Measurements from ENCODE around the gene IFNA17. TPM values are rescaled to one million over a fixed set of nuclear protein-coding genes. Genes with fewer than 3 reads are reported as not detected.
"Not testable (repeated sequence)": the region's sequence is repeated elsewhere in the genome, so short reads cannot be mapped to it uniquely, and the experiment has no call there.

IFNA17 gene
- total and polyA plus RNA-seq, 8 donors = not detected

DNA sequence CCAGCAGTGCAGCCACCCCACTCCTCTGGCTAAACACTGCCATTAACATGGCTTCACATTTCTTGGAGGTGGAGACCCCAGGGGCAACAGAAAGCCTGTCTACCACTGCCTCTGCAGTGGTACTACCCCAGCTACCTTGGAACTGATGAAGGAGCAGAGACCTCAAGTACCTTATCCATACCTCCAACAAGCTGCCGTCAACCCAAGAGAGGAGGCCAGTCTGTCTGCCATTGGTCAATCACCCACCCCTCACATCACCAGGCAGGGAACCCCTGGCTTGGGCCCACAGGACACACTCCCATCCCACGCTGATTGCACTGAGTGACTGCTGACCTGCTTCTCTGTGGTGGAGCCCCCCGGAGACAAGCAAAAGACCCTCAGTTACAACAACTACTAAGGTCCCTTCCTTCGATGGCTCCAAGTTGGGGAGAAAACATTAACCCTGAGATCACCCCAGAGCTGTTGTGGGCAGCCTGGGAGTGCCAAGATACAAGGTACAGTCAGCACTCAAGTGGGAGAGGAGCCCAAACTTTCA, 6.2 kb upstream of the IFNA17 start:
- Histone ChIP-seq H3K27ac (no peak overlapping the region), H3K36me3 (no peaks in the 10 kb centered on the region), H3K9me3 (no peaks in the 10 kb centered on the region), H3K4me1 (no peaks in the 10 kb centered on the region), H3K4me3 (no peak overlapping the region), H3K27me3 (no peaks in the 10 kb centered on the region)
- ATAC-seq (no peak), DNase-seq (no peak)
- intact Hi-C loops (cut with DNase I) = no loop called here
- TF ChIP-seq, protein P1, sequence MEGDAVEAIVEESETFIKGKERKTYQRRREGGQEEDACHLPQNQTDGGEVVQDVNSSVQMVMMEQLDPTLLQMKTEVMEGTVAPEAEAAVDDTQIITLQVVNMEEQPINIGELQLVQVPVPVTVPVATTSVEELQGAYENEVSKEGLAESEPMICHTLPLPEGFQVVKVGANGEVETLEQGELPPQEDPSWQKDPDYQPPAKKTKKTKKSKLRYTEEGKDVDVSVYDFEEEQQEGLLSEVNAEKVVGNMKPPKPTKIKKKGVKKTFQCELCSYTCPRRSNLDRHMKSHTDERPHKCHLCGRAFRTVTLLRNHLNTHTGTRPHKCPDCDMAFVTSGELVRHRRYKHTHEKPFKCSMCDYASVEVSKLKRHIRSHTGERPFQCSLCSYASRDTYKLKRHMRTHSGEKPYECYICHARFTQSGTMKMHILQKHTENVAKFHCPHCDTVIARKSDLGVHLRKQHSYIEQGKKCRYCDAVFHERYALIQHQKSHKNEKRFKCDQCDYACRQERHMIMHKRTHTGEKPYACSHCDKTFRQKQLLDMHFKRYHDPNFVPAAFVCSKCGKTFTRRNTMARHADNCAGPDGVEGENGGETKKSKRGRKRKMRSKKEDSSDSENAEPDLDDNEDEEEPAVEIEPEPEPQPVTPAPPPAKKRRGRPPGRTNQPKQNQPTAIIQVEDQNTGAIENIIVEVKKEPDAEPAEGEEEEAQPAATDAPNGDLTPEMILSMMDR (IDR thresholded peaks at IDR 0.05) = no peak

- DNase-seq (no peak), ATAC-seq (no peak)
- no peak overlapping the region for H3K27ac ChIP-seq
- H3K4me1 ChIP-seq = no peaks in the 10 kb centered on the region
- intact Hi-C loops (cut with DNase I) = no loop called here
- no peak overlapping the region for H3K4me3 ChIP-seq
- no peaks in the 10 kb centered on the region for H3K36me3 ChIP-seq
- no peaks in the 10 kb centered on the region for H3K9me3 ChIP-seq
- TF ChIP-seq, protein P1 (IDR thresholded peaks at IDR 0.05) = no peak
- H3K27me3 ChIP-seq = no peaks in the 10 kb centered on the region
Measured at GRCh38 chr9:21233258-21233657, 5.2 kb upstream of the IFNA17 start.

DNA sequence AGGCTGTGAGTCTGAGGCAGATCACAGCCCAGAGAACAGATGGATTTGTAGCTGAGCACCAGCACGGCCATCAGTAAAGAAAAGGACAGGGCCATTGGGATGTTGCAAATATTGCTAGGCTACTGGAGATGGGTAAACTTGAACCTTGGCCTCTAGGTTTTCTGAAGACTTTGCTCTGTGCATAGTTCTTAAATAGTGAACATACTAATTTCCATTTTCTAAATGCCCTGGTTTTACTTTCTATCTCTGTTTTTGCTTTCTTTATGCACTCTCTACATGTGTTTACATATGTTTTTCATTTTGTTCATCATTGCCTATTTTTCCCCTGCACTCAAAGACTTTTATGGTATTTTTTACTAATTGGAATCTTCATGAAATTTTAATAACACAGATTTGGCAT, 10.8 kb downstream of the IFNA17 start, which contains the start of gene IFNA16:
Gene IFNA16, minus strand, starts transcription at position 101 of the 400 bp plus-strand sequence. Its CDS starts 6 bp downstream, at position 95.
- intact Hi-C loops (cut with DNase I); ATAC-seq; H3K36me3 ChIP-seq; H3K4me3 ChIP-seq; H3K4me1 ChIP-seq; H3K27ac ChIP-seq; H3K9me3 ChIP-seq; H3K27me3 ChIP-seq; DNase-seq: not testable (repeated sequence)

DNA sequence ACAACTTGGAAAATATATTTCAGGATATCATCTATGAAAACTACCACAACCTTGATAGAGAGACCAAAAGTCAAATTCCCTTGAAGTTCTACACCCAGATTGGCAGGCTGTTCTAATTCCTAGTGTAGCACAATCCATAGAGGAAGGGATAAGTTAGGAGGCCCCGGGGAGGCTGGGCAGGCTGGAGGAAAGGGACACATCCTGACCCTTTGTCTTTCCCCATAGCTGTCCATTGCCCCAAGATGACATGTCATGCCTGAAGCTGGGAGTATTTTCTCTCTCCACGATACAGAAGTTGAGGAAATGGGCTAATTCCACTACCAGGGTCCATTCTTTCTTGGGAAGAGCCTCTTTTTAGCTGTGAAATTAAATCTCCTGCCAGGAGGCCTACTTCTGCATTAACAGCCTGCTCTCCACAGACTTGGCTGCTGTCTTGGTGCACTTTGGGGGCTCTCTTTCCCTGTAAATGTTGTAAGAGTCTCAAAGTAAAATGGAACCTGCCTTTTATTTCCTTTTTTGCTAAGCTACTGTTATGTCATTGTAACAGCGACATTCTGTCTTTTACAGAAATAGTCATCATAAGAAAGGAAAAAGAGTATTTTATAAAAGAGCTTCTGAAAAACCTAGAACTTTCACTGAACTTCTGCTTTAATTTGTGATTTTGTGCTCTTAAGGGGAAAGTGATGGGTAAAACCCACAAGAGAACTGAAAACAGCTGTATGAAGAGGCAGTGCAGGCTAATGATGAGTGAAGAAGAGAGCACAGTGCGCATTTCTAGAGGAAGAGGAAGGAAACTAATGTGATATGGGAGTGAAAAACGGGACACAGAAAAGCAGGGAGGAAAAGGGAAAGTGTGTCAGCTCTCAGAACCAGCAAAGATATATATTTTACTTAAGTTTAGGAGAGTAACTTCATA, 14.4 kb downstream of the IFNA17 start:
- H3K36me3 ChIP-seq; DNase-seq; intact Hi-C loops (cut with DNase I); H3K9me3 ChIP-seq; H3K27me3 ChIP-seq; H3K27ac ChIP-seq; H3K4me3 ChIP-seq; H3K4me1 ChIP-seq: not testable (repeated sequence)
- peak; percentile 49 for ATAC-seq
- TF ChIP-seq, protein P1 (IDR thresholded peaks at IDR 0.05) = peak; percentile 11 to 44

DNA sequence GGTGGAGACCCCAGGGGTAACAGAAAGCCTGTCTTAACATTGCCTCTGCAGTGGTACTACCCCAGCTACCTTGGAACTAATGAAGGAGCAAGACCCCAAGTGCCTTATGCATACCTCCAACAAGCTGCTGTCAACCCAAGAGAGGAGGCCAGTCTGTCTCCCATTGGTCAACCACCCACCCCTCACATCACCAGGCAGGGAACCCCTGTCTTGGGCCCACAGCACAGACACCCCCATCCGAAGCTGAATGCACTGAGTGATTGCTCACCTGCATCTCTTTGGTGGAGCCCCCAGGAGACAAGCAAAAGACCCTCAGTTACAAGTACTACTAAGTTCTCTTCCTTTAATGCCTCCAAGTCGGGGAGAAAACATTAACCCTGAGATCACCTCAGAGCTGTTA, 15.9 kb downstream of the IFNA17 start:
- ATAC-seq; H3K27me3 ChIP-seq; H3K36me3 ChIP-seq; H3K4me3 ChIP-seq; H3K9me3 ChIP-seq; H3K4me1 ChIP-seq; intact Hi-C loops (cut with DNase I); DNase-seq; H3K27ac ChIP-seq: not testable (repeated sequence)

DNA sequence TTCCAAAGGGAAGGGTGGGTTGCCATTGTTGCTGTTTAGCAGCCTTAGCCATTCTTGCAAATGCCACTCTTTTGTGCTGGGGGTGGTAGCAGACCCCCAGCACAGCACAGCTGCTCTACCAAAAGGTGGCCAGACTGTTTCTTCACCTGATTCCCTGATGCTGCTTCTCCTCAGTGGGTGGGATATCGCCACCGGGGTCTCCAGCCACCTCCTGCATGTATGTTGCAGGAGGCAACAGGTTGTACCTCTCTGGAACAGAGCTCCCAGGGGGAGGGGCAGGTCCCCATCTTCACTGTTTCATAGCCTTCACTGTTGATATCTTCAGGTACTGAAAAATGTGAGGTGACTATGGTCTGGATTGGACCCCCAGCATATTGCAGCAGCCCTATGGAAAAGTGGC, 17.2 kb downstream of the IFNA17 start:
- H3K9me3 ChIP-seq; DNase-seq; intact Hi-C loops (cut with DNase I); H3K4me1 ChIP-seq; H3K4me3 ChIP-seq; H3K36me3 ChIP-seq; H3K27ac ChIP-seq; H3K27me3 ChIP-seq; ATAC-seq: not testable (repeated sequence)
